Measurements from ENCODE around the gene CCDC149.

The CCDC149 gene

DNA sequence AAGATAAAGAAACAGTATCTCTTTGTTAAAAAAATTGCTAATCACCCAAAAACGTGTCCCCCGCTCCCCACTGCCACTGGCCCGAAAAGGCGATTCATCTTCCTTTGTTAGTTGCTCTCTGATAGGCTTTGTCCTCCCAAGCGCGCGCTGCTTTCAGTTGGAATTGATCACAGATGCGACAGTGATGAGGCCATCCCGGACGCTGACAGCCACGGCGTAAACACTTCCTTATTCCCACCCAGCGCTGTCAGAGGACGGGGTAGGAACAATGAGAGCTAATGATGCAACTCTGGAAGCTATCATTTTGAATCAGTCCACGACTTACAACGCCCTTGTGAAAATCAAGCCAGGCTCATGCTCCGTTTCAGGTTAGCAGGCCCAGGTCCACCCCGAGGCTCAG, 96.0 kb downstream of the CCDC149 start:
- FAIRE-seq, result no peak
- no peak for TF ChIP-seq PAX5 (IDR thresholded peaks at IDR 0.05; ENCODE audit: insufficient read depth, low read length, severe bottlenecking)
- TF ChIP-seq SPI1 (IDR thresholded peaks at IDR 0.05; ENCODE audit: low read depth, low read length), result no peak
- no peak for TF ChIP-seq POLR2AphosphoS5 (IDR thresholded peaks at IDR 0.05; ENCODE audit: low read depth, low read length)
- no peak for TF ChIP-seq POU2F2 (IDR thresholded peaks at IDR 0.05; ENCODE audit: low read depth, low read length)
- TF ChIP-seq POLR2A (IDR thresholded peaks at IDR 0.05; ENCODE audit: low read depth, low read length), result no peak
- no peak for TF ChIP-seq TAF1 (IDR thresholded peaks at IDR 0.05; ENCODE audit: low read depth, low read length)

GRCh38 chr4:24813732-24814131, 99.1 kb downstream of the CCDC149 start:
- DNase-seq (ENCODE audit: insufficient read length, low spot score), result no peak
- no peak for TF ChIP-seq POLR2AphosphoS5 (IDR thresholded peaks at IDR 0.05; ENCODE audit: low read depth, low read length)
- no peak for TF ChIP-seq SPI1 (IDR thresholded peaks at IDR 0.05; ENCODE audit: low read depth, low read length)
- TF ChIP-seq PAX5 (IDR thresholded peaks at IDR 0.05; ENCODE audit: insufficient read depth, low read length, severe bottlenecking), result no peak
- no peak for TF ChIP-seq TAF1 (IDR thresholded peaks at IDR 0.05; ENCODE audit: low read depth, low read length)
- TF ChIP-seq POLR2A (IDR thresholded peaks at IDR 0.05; ENCODE audit: low read depth, low read length), result no peak
- TF ChIP-seq POU2F2 (IDR thresholded peaks at IDR 0.05; ENCODE audit: low read depth, low read length), result no peak
- no peak for FAIRE-seq

More for the DNA sequence above, 96.0 kb downstream of the CCDC149 start:
- DNase-seq (ENCODE audit: insufficient read length, low spot score), result no peak

DNA sequence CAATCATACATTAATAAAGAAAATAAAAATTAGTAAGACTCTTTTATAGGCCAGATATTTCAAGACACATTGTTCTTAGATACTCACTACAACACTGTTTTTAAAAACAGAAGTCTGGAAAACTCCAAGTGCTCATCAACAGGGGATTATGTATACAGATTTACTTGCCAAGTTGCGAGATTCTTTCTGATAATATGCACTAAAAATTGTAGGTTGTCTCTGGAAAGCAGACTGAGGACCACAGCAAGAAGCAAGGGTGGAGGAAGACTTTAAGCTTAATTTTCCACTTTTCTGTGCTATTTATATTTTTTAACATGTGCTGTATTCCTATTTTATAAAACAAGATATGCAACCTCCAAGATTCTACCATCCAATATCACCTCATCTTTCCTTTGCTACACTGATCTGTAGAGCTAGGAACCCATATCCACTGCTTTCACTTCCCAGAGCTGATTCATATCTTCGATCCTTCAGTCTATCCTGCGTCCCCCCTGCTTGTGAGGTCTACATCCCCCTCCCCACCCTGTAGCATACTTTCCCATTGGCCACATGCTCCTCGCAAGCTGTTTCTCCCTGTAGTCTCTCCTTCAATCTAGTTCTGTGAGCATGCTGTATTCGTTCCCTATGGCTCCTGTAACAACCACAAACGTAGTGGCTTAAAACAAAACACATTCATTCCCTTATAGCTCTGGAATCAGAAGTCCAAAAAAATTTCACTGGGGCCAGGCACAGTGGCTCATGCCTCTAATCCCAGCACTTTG, 101.8 kb downstream of the CCDC149 start:
- DNase-seq (ENCODE audit: insufficient read length, low spot score), result no peak
- TF ChIP-seq POU2F2 (IDR thresholded peaks at IDR 0.05; ENCODE audit: low read depth, low read length) (no peak), SPI1 (IDR thresholded peaks at IDR 0.05; ENCODE audit: low read depth, low read length) (no peak), TAF1 (IDR thresholded peaks at IDR 0.05; ENCODE audit: low read depth, low read length) (no peak), PAX5 (IDR thresholded peaks at IDR 0.05; ENCODE audit: insufficient read depth, low read length, severe bottlenecking) (no peak), POLR2AphosphoS5 (IDR thresholded peaks at IDR 0.05; ENCODE audit: low read depth, low read length) (no peak), POLR2A (IDR thresholded peaks at IDR 0.05; ENCODE audit: low read depth, low read length) (no peak)
- no peak for FAIRE-seq

- FAIRE-seq (no peak), DNase-seq (ENCODE audit: insufficient read length, low spot score) (no peak)
- TF ChIP-seq POLR2A (IDR thresholded peaks at IDR 0.05; ENCODE audit: low read depth, low read length), result no peak
- no peak for TF ChIP-seq SPI1 (IDR thresholded peaks at IDR 0.05; ENCODE audit: low read depth, low read length)
- no peak for TF ChIP-seq POLR2AphosphoS5 (IDR thresholded peaks at IDR 0.05; ENCODE audit: low read depth, low read length)
- no peak for TF ChIP-seq TAF1 (IDR thresholded peaks at IDR 0.05; ENCODE audit: low read depth, low read length)
These were observed 102.9 kb downstream of the CCDC149 start for GRCh38 chr4:24809815-24810405.

GRCh38 chr4:24809376-24809775, 103.5 kb downstream of the CCDC149 start:
- TF ChIP-seq TAF1 (IDR thresholded peaks at IDR 0.05; ENCODE audit: low read depth, low read length), result no peak
- TF ChIP-seq POU2F2 (IDR thresholded peaks at IDR 0.05; ENCODE audit: low read depth, low read length), result no peak
- TF ChIP-seq PAX5 (IDR thresholded peaks at IDR 0.05; ENCODE audit: insufficient read depth, low read length, severe bottlenecking), result no peak
- no peak for TF ChIP-seq POLR2A (IDR thresholded peaks at IDR 0.05; ENCODE audit: low read depth, low read length)
- TF ChIP-seq SPI1 (IDR thresholded peaks at IDR 0.05; ENCODE audit: low read depth, low read length), result no peak
- TF ChIP-seq POLR2AphosphoS5 (IDR thresholded peaks at IDR 0.05; ENCODE audit: low read depth, low read length), result no peak
- no peak for DNase-seq (ENCODE audit: insufficient read length, low spot score)
- no peak for FAIRE-seq

DNA sequence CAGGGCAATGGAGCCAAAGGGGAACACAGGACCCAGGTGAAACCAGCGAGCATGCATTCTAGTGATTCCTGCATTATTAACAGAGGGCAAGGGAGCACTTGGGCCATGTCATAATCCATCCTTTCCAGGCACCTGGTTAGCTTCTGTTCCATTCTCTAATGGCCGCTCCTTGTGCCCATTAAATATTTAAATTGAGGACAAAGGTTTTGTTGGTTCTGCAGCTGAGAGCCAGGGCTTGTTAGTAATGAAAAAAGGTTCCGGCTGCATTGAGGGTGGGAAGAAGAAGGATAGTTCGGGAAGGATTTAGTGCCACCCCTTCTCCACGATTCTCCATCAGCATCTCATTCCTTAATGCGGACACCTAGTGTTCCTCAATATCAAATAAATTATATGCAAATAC, 103.9 kb downstream of the CCDC149 start:
- DNase-seq (ENCODE audit: insufficient read length, low spot score), result no peak
- FAIRE-seq, result no peak
- TF ChIP-seq SPI1 (IDR thresholded peaks at IDR 0.05; ENCODE audit: low read depth, low read length) (no peak), POU2F2 (IDR thresholded peaks at IDR 0.05; ENCODE audit: low read depth, low read length) (no peak), POLR2AphosphoS5 (IDR thresholded peaks at IDR 0.05; ENCODE audit: low read depth, low read length) (no peak), POLR2A (IDR thresholded peaks at IDR 0.05; ENCODE audit: low read depth, low read length) (no peak), TAF1 (IDR thresholded peaks at IDR 0.05; ENCODE audit: low read depth, low read length) (no peak), PAX5 (IDR thresholded peaks at IDR 0.05; ENCODE audit: insufficient read depth, low read length, severe bottlenecking) (no peak)

GRCh38 chr4:24808261-24808660, 104.6 kb downstream of the CCDC149 start:
- DNase-seq (ENCODE audit: insufficient read length, low spot score) (no peak), FAIRE-seq (no peak)
- TF ChIP-seq TAF1 (IDR thresholded peaks at IDR 0.05; ENCODE audit: low read depth, low read length) (no peak), PAX5 (IDR thresholded peaks at IDR 0.05; ENCODE audit: insufficient read depth, low read length, severe bottlenecking) (no peak), POLR2AphosphoS5 (IDR thresholded peaks at IDR 0.05; ENCODE audit: low read depth, low read length) (no peak), POLR2A (IDR thresholded peaks at IDR 0.05; ENCODE audit: low read depth, low read length) (no peak), SPI1 (IDR thresholded peaks at IDR 0.05; ENCODE audit: low read depth, low read length) (no peak), POU2F2 (IDR thresholded peaks at IDR 0.05; ENCODE audit: low read depth, low read length) (no peak)

DNA sequence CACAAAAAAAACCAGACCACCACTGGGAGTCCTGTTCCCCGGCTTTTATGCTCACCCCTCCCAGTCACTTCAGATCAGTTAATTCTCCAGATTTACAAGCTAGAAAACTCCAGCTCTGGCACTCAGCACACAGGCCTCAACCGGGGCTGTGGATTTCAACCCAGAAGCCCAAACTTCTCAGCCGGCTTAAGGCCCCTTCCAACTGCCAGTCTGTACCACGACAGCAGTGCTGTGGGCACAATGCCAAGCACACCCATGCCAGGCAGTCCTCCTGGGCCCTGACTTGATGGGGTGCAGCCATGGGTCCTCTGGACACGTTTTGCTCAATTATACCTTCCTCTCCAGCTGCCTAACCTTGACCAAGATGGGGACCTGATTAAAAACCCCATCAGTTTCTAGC, 105.2 kb downstream of the CCDC149 start:
- TF ChIP-seq SPI1 (IDR thresholded peaks at IDR 0.05; ENCODE audit: low read depth, low read length), result no peak
- no peak for TF ChIP-seq TAF1 (IDR thresholded peaks at IDR 0.05; ENCODE audit: low read depth, low read length)
- TF ChIP-seq POLR2A (IDR thresholded peaks at IDR 0.05; ENCODE audit: low read depth, low read length), result no peak
- TF ChIP-seq POLR2AphosphoS5 (IDR thresholded peaks at IDR 0.05; ENCODE audit: low read depth, low read length), result no peak
- no peak for TF ChIP-seq PAX5 (IDR thresholded peaks at IDR 0.05; ENCODE audit: insufficient read depth, low read length, severe bottlenecking)
- no peak for TF ChIP-seq POU2F2 (IDR thresholded peaks at IDR 0.05; ENCODE audit: low read depth, low read length)
- no peak for DNase-seq (ENCODE audit: insufficient read length, low spot score)
- FAIRE-seq, result no peak

DNA sequence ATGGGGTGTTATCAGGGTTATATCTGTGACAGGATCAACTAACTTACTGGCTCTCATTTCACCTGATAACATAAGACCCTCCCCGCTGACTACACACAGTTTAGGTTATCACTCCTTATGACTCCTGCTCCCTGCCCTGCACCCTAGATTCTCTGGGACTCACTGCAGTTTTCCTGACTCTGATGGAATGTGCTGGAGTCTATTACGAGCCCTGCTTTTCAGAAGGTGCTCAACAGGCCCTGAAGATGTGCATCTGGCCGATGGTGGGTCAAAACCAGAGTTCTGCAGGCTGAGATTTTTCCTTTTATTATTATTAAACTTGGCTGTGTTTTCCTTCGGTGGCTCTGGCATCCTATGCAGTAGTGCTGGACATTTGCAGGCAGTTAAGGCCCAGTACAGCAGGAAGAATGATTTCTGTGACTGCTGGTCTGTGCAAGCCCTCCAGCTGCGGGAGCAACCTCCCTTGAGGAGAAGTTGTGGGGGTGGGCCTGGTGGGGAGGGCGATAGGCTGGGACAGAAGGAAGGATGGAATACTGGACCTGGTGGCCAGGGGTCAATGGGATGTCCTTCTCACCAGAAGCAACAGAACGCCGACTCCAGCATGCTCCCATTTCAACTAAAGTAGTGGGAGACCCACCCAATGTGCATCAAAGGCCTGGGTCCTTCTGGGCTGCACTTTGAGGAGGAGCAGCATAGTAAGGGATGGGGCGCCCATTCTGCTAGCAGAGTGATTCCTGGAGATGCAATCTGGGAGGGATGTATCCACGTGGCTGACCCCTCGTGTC, 106.4 kb downstream of the CCDC149 start:
- no peak for DNase-seq (ENCODE audit: insufficient read length, low spot score)
- FAIRE-seq, result no peak
- TF ChIP-seq POLR2A (IDR thresholded peaks at IDR 0.05; ENCODE audit: low read depth, low read length) (no peak), SPI1 (IDR thresholded peaks at IDR 0.05; ENCODE audit: low read depth, low read length) (no peak), TAF1 (IDR thresholded peaks at IDR 0.05; ENCODE audit: low read depth, low read length) (no peak), POLR2AphosphoS5 (IDR thresholded peaks at IDR 0.05; ENCODE audit: low read depth, low read length) (no peak), POU2F2 (IDR thresholded peaks at IDR 0.05; ENCODE audit: low read depth, low read length) (no peak), PAX5 (IDR thresholded peaks at IDR 0.05; ENCODE audit: insufficient read depth, low read length, severe bottlenecking) (no peak)

Data from GM12891 (cell line).